ENCODE results near the gene SLC50A1.

- TF ChIP-seq CTCF (IDR thresholded peaks at IDR 0.05) (no peak), POLR2A (IDR thresholded peaks at IDR 0.05) (no peak)
Measured at GRCh38 chr1:155170806-155171205, 35.2 kb downstream of the SLC50A1 start.
